Activated CD4-positive, CD25-positive, alpha-beta regulatory T cell treated with anti-CD3 and anti-CD28 coated beads, Interleukin-2, amount 50 U/mL, for 72 hours (primary cell): Measurements from ENCODE around the gene ACOD1.
A peak's percentile ranks its signal among the peaks of the same experiment; 100 is the strongest.

ENCODE experiments used
- DNase-seq: peaks from one replicate; pipeline ENCODE4 v3.0.0; 2021

Gene ACOD1

GRCh38 chr13:76992548-76993001 lies 44.3 kb downstream of the ACOD1 start:
- peak; percentile 37 for DNase-seq

GRCh38 chr13:76993021-76993420 lies 44.7 kb downstream of the ACOD1 start:
- no peak for DNase-seq

- DNase-seq, result no peak
Observed at GRCh38 chr13:76993473-76993872, 45.2 kb downstream of the ACOD1 start.

GRCh38 chr13:76994281-76994680 lies 46.0 kb downstream of the ACOD1 start:
- no peak for DNase-seq

GRCh38 chr13:77000475-77000874 lies 52.2 kb downstream of the ACOD1 start:
- DNase-seq, result no peak

GRCh38 chr13:77001540-77001939 lies 53.2 kb downstream of the ACOD1 start:
- DNase-seq, result no peak

GRCh38 chr13:77001963-77002587 lies 53.8 kb downstream of the ACOD1 start:
- no peak for DNase-seq

GRCh38 chr13:77002590-77003190 lies 54.4 kb downstream of the ACOD1 start:
- DNase-seq, result no peak
